Stimulated activated naive CD8-positive, alpha-beta T cell treated with anti-CD3 and anti-CD28 coated beads, Interleukin-15, amount 100 ng/mL, for 72 hours (primary cell): ENCODE results near the gene XYLT1.

Experiments
- ATAC-seq: fragments of 150-1000 bp; cut with Tn5 transposase; 2 replicates; pipeline ENCODE4 v1.10.0; 2021; ENCODE audit warnings: mild to moderate bottlenecking, moderate library complexity
- DNase-seq, 2 donors: peaks; one replicate each; pipeline ENCODE4 v3.0.0; 2021 to 2022
- H3K27ac Mint-ChIP-seq, 2 donors: one replicate each; pipeline ENCODE4 v1.8.0; 2022; ENCODE audit warnings: mild to moderate bottlenecking in 2 of 2, mixed read lengths in 2 of 2, moderate library complexity in 2 of 2
- H3K27me3 Mint-ChIP-seq: one replicate; pipeline ENCODE4 v1.8.0; 2022; ENCODE audit warnings: mixed read lengths
- H3K4me1 Mint-ChIP-seq: one replicate; pipeline ENCODE4 v1.8.0; 2022; ENCODE audit warnings: mild to moderate bottlenecking, mixed read lengths
- H3K4me3 Mint-ChIP-seq, 2 donors: one replicate each; pipeline ENCODE4 v1.8.0; 2022; ENCODE audit warnings: mild to moderate bottlenecking in 2 of 2, mixed read lengths in 2 of 2, moderate library complexity in 1 of 2
- H3K9me3 Mint-ChIP-seq, 2 donors: one replicate each; pipeline ENCODE4 v1.8.0; 2022; ENCODE audit warnings: mixed read lengths in 2 of 2

Gene XYLT1

GRCh38 chr16:17213025-17213424 is 257.7 kb downstream of the XYLT1 start:
- Mint-ChIP-seq H3K27me3 (no peaks in the 10 kb centered on the region), H3K4me3 (no peak overlapping the region), H3K4me1 (peaks cover 21% of the 10 kb centered on the region), H3K9me3 (peaks cover 0 to 9% of the 10 kb centered on the region in 2 donors), H3K27ac (no peak overlapping the region)
- DNase-seq (no peak), ATAC-seq (peak; percentile 48)

GRCh38 chr16:17212606-17213005 is 258.2 kb downstream of the XYLT1 start:
- Mint-ChIP-seq H3K27ac (no peak overlapping the region), H3K4me3 (no peak overlapping the region), H3K9me3 (peaks cover 0 to 9% of the 10 kb centered on the region in 2 donors), H3K27me3 (no peaks in the 10 kb centered on the region), H3K4me1 (peaks cover 21% of the 10 kb centered on the region)
- ATAC-seq, result no peak
- DNase-seq, result no peak

GRCh38 chr16:17211797-17212196 is 259.0 kb downstream of the XYLT1 start:
- H3K9me3 Mint-ChIP-seq, result peaks cover 0 to 9% of the 10 kb centered on the region in 2 donors
- DNase-seq, result peak; percentile 32 to 58

GRCh38 chr16:17206712-17207111 is 264.0 kb downstream of the XYLT1 start:
- ATAC-seq (no peak), DNase-seq (no peak)
- H3K4me3 Mint-ChIP-seq, result no peak overlapping the region

More at GRCh38 chr16:17211797-17212196, 259.0 kb downstream of the XYLT1 start:
- no peak overlapping the region for H3K4me3 Mint-ChIP-seq
- H3K27me3 Mint-ChIP-seq, result no peaks in the 10 kb centered on the region
- ATAC-seq, result peak; percentile 83
- peaks cover 21% of the 10 kb centered on the region for H3K4me1 Mint-ChIP-seq
- H3K27ac Mint-ChIP-seq, result peak overlapping the region in 1 of 2 donors; percentile 34

GRCh38 chr16:17205279-17206211 is 265.2 kb downstream of the XYLT1 start:
- Mint-ChIP-seq H3K9me3 (no peaks in the 10 kb centered on the region), H3K4me3 (no peak overlapping the region), H3K27me3 (no peaks in the 10 kb centered on the region), H3K27ac (no peak overlapping the region), H3K4me1 (no peaks in the 10 kb centered on the region)
- DNase-seq, result no peak
- no peak for ATAC-seq

More at GRCh38 chr16:17206712-17207111, 264.0 kb downstream of the XYLT1 start:
- H3K27me3 Mint-ChIP-seq, result no peaks in the 10 kb centered on the region
- H3K4me1 Mint-ChIP-seq, result no peaks in the 10 kb centered on the region
- no peaks in the 10 kb centered on the region for H3K9me3 Mint-ChIP-seq
- H3K27ac Mint-ChIP-seq, result no peak overlapping the region

GRCh38 chr16:17204644-17205043 is 266.1 kb downstream of the XYLT1 start:
- H3K4me1 Mint-ChIP-seq, result no peaks in the 10 kb centered on the region

GRCh38 chr16:17204206-17204605 is 266.6 kb downstream of the XYLT1 start:
- Mint-ChIP-seq H3K4me3 (no peak overlapping the region), H3K9me3 (no peaks in the 10 kb centered on the region), H3K27ac (no peak overlapping the region), H3K27me3 (no peaks in the 10 kb centered on the region), H3K4me1 (no peaks in the 10 kb centered on the region)
- no peak for ATAC-seq
- no peak for DNase-seq

More at GRCh38 chr16:17204644-17205043, 266.1 kb downstream of the XYLT1 start:
- DNase-seq, result no peak
- Mint-ChIP-seq H3K27ac (no peak overlapping the region), H3K4me3 (no peak overlapping the region), H3K9me3 (no peaks in the 10 kb centered on the region), H3K27me3 (no peaks in the 10 kb centered on the region)
- no peak for ATAC-seq

- DNase-seq (no peak), ATAC-seq (no peak)
- no peaks in the 10 kb centered on the region for H3K27me3 Mint-ChIP-seq
- no peak overlapping the region for H3K27ac Mint-ChIP-seq
- no peaks in the 10 kb centered on the region for H3K9me3 Mint-ChIP-seq
- no peak overlapping the region for H3K4me3 Mint-ChIP-seq
- H3K4me1 Mint-ChIP-seq, result no peaks in the 10 kb centered on the region
These were observed 267.3 kb downstream of the XYLT1 start for GRCh38 chr16:17203424-17203823.

- ATAC-seq (no peak), DNase-seq (no peak)
- H3K27me3 Mint-ChIP-seq, result no peaks in the 10 kb centered on the region
- peaks cover 5% of the 10 kb centered on the region for H3K4me1 Mint-ChIP-seq
- H3K27ac Mint-ChIP-seq, result no peak overlapping the region
- no peaks in the 10 kb centered on the region for H3K9me3 Mint-ChIP-seq
- no peak overlapping the region for H3K4me3 Mint-ChIP-seq
These were observed 271.6 kb downstream of the XYLT1 start for GRCh38 chr16:17199135-17199534.

- Mint-ChIP-seq H3K4me3 (no peak overlapping the region), H3K4me1 (peaks cover 5% of the 10 kb centered on the region), H3K27ac (peak overlapping the region in 1 of 2 donors; percentile 40), H3K9me3 (no peaks in the 10 kb centered on the region), H3K27me3 (no peaks in the 10 kb centered on the region)
- DNase-seq (no peak), ATAC-seq (no peak)
These were observed 274.2 kb downstream of the XYLT1 start for GRCh38 chr16:17196526-17196925.

- H3K4me3 Mint-ChIP-seq, result no peak overlapping the region
- no peaks in the 10 kb centered on the region for H3K9me3 Mint-ChIP-seq
- H3K4me1 Mint-ChIP-seq, result peaks cover 5% of the 10 kb centered on the region
- no peaks in the 10 kb centered on the region for H3K27me3 Mint-ChIP-seq
- ATAC-seq, result peak; percentile 60
- no peak overlapping the region for H3K27ac Mint-ChIP-seq
- peak; percentile 46 to 49 for DNase-seq
These were observed 276.5 kb downstream of the XYLT1 start for GRCh38 chr16:17194190-17194780.

- H3K4me1 Mint-ChIP-seq, result peaks cover 5% of the 10 kb centered on the region
- DNase-seq (no peak), ATAC-seq (no peak)
- no peaks in the 10 kb centered on the region for H3K9me3 Mint-ChIP-seq
- peak overlapping the region in 1 of 2 donors; percentile 72 for H3K27ac Mint-ChIP-seq
- no peak overlapping the region for H3K4me3 Mint-ChIP-seq
- no peaks in the 10 kb centered on the region for H3K27me3 Mint-ChIP-seq
These were observed 277.1 kb downstream of the XYLT1 start for GRCh38 chr16:17193566-17194100.

GRCh38 chr16:17184026-17184425 is 286.7 kb downstream of the XYLT1 start:
- Mint-ChIP-seq H3K27ac (no peak overlapping the region), H3K4me1 (no peaks in the 10 kb centered on the region), H3K27me3 (no peaks in the 10 kb centered on the region), H3K4me3 (no peak overlapping the region), H3K9me3 (no peaks in the 10 kb centered on the region)
- DNase-seq (no peak), ATAC-seq (no peak)

GRCh38 chr16:17177959-17178905 is 292.5 kb downstream of the XYLT1 start:
- Mint-ChIP-seq H3K27ac (no peak overlapping the region), H3K27me3 (no peaks in the 10 kb centered on the region), H3K4me1 (peaks cover 9% of the 10 kb centered on the region), H3K4me3 (no peak overlapping the region), H3K9me3 (no peaks in the 10 kb centered on the region)
- DNase-seq (no peak), ATAC-seq (no peak)
